ENCODE results near the gene RPH3AL.
"Not testable (repeated sequence)": the region's sequence is repeated elsewhere in the genome, so short reads cannot be mapped to it uniquely, and the experiment has no call there.

DNA sequence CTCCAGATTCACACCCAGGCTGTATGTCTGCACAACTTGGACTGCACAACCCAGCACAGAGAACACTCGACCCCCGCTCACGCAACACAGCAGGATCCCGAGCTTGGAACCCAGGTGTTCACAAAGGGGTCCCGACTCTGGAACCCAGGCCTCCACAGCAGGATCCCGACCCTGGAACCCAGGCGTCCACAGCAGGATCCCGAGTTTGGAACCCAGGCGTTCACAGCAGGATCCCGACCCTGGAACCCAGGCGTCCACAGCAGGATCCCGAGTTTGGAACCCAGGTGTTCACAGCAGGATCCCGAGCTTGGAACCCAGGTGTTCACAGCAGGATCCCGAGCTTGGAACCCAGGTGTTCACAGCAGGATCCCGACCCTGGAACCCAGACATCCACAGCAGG lies 154.4 kb downstream of the RPH3AL start:
- not testable (repeated sequence) for TF ChIP-seq POLR2A (IDR thresholded peaks at IDR 0.05)
- TF ChIP-seq, protein P1, sequence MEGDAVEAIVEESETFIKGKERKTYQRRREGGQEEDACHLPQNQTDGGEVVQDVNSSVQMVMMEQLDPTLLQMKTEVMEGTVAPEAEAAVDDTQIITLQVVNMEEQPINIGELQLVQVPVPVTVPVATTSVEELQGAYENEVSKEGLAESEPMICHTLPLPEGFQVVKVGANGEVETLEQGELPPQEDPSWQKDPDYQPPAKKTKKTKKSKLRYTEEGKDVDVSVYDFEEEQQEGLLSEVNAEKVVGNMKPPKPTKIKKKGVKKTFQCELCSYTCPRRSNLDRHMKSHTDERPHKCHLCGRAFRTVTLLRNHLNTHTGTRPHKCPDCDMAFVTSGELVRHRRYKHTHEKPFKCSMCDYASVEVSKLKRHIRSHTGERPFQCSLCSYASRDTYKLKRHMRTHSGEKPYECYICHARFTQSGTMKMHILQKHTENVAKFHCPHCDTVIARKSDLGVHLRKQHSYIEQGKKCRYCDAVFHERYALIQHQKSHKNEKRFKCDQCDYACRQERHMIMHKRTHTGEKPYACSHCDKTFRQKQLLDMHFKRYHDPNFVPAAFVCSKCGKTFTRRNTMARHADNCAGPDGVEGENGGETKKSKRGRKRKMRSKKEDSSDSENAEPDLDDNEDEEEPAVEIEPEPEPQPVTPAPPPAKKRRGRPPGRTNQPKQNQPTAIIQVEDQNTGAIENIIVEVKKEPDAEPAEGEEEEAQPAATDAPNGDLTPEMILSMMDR (IDR thresholded peaks at IDR 0.05 in 4 of 5, conservative IDR thresholded peaks at IDR 0.05 in 1 of 5), result not testable (repeated sequence)

Data from gastrocnemius medialis (tissue), 4 donors.